ENCODE data around the gene TGFBR2.

GRCh38 chr3:30699927-30700326, 93.5 kb downstream of the TGFBR2 start:
- no peak for TF ChIP-seq CTCF (IDR thresholded peaks at IDR 0.05; ENCODE audit: insufficient read depth, low read length, poor library complexity, severe bottlenecking)
- no peak for TF ChIP-seq EZH2phosphoT487 (conservative IDR thresholded peaks at IDR 0.05; ENCODE audit: low read length)

Measured in SU-DHL-6 (cell line).